ENCODE measurements around the gene RBM15B. TPM values are rescaled to one million over a fixed set of nuclear protein-coding genes. Genes with fewer than 3 reads are reported as not detected.
"Not testable (repeated sequence)": the region's sequence is repeated elsewhere in the genome, so short reads cannot be mapped to it uniquely, and the experiment has no call there.

The RBM15B gene
- total RNA-seq, 4 donors from 2014 or later = 24.8 to 42.6 (median 39.5) TPM

- no peak for TF ChIP-seq POLR2A (IDR thresholded peaks at IDR 0.05)
- no peak for TF ChIP-seq CTCF (IDR thresholded peaks at IDR 0.05)
- no peak for DNase-seq (ENCODE audit: low spot score in 2 of 2)
- intact Hi-C loops (cut with DNase I; ENCODE audit: low total_unique reads) = loop anchor here (10.0 kb wide), 1 partner anchor 301 kb away; no protein-coding TSS in a partner anchor
- H3K4me3 ChIP-seq (ENCODE audit: low read depth, poor library complexity, severe bottlenecking) = peak overlapping the region; percentile 87
- WGBS, 2 donors = 1% methylated on average over 27 to 29 of the region's 29 CpGs
Observed at GRCh38 chr3:51384055-51384725, 6.9 kb upstream of the RBM15B start.

GRCh38 chr3:51384726-51385473 lies 6.2 kb upstream of the RBM15B start, which contains the start of gene MANF:
Gene MANF (plus strand): TSS chr3:51385291. CDS start chr3:51385343, 52 bp downstream.
- intact Hi-C loops (cut with DNase I; ENCODE audit: low total_unique reads) = loop anchor here (5.0 to 10.0 kb wide), 2 partner anchors 300 to 768 kb away; partner anchors contain the start of gene MAPKAPK3
- peak within 1 kb of the TSS; percentile 87 for H3K4me3 ChIP-seq (ENCODE audit: low read depth, poor library complexity, severe bottlenecking)
- WGBS, 2 donors = 0 to 1% methylated on average over 53 to 63 of the region's 65 CpGs
- TF ChIP-seq POLR2A (IDR thresholded peaks at IDR 0.05) (no peak), CTCF (IDR thresholded peaks at IDR 0.05) (peak in 1 of 3 donors; percentile 6)
- DNase-seq (ENCODE audit: low spot score in 2 of 2) = peak; percentile 98 to 100

GRCh38 chr3:51385621-51386091 lies 5.4 kb upstream of the RBM15B start:
- no peak for TF ChIP-seq POLR2A (IDR thresholded peaks at IDR 0.05)
- TF ChIP-seq CTCF (IDR thresholded peaks at IDR 0.05) = no peak
- peak overlapping the region; percentile 53 for H3K4me3 ChIP-seq (ENCODE audit: low read depth, poor library complexity, severe bottlenecking)
- peak in 1 of 2 donors; percentile 81 for DNase-seq (ENCODE audit: low spot score in 2 of 2)
- intact Hi-C loops (cut with DNase I; ENCODE audit: low total_unique reads) = loop anchor here (5.0 to 10.0 kb wide), 2 partner anchors 299 to 768 kb away; partner anchors contain the start of gene MAPKAPK3
- WGBS, 2 donors = 1% methylated on average over 18 of the region's 18 CpGs

GRCh38 chr3:51386159-51386851 lies 4.8 kb upstream of the RBM15B start:
- 33 to 34% methylated on average over 8 of the region's 8 CpGs for WGBS, 2 donors
- H3K4me3 ChIP-seq (ENCODE audit: low read depth, poor library complexity, severe bottlenecking) = peak overlapping the region; percentile 53
- peak; percentile 12 to 58 for DNase-seq (ENCODE audit: low spot score in 2 of 2)
- TF ChIP-seq CTCF (IDR thresholded peaks at IDR 0.05) = no peak
- TF ChIP-seq POLR2A (IDR thresholded peaks at IDR 0.05) = no peak
- intact Hi-C loops (cut with DNase I; ENCODE audit: low total_unique reads) = loop anchor here (5.0 to 10.0 kb wide), 2 partner anchors 298 to 769 kb away; partner anchors contain the start of gene MAPKAPK3

GRCh38 chr3:51386852-51387229 lies 4.2 kb upstream of the RBM15B start:
- WGBS, 2 donors = 82 to 93% methylated on average over 5 of the region's 5 CpGs
- TF ChIP-seq POLR2A (IDR thresholded peaks at IDR 0.05) (no peak), CTCF (IDR thresholded peaks at IDR 0.05) (no peak)
- no peak overlapping the region for H3K4me3 ChIP-seq (ENCODE audit: low read depth, poor library complexity, severe bottlenecking)
- intact Hi-C loops (cut with DNase I; ENCODE audit: low total_unique reads) = loop anchor here (5.0 to 10.0 kb wide), 2 partner anchors 298 to 770 kb away; partner anchors contain the start of gene MAPKAPK3
- peak; percentile 11 to 81 for DNase-seq (ENCODE audit: low spot score in 2 of 2)

- DNase-seq (ENCODE audit: low spot score in 2 of 2) = peak in 1 of 2 donors; percentile 10
- 66 to 72% methylated on average over 6 of the region's 6 CpGs for WGBS, 2 donors
- not testable (repeated sequence) for H3K4me3 ChIP-seq (ENCODE audit: low read depth, poor library complexity, severe bottlenecking)
- intact Hi-C loops (cut with DNase I; ENCODE audit: low total_unique reads) = loop anchor here (5.0 to 10.0 kb wide), 2 partner anchors 298 to 770 kb away; partner anchors contain the start of gene MAPKAPK3
Observed at GRCh38 chr3:51387281-51387680, 3.8 kb upstream of the RBM15B start.

Data from lower leg skin (tissue), 4 donors.